H9 (cell line): ENCODE data around the gene EDNRA. TPM values are rescaled to one million over a fixed set of nuclear protein-coding genes. Genes with fewer than 3 reads are reported as not detected.

Source experiments
- DNase-seq: peaks from one replicate; pipeline ENCODE4 v3.0.0-alpha.2; 2017
- H2AFZ ChIP-seq: one replicate; pipeline ENCODE4 v1.6.1; 2013; ENCODE audit warnings: mild to moderate bottlenecking, low read length, control low read depth, moderate library complexity
- H2AK5ac ChIP-seq: 2 replicates; pipeline ENCODE4 v1.6.1; 2013; ENCODE audit warnings: low read length, control low read depth, mixed read lengths; ENCODE audit not compliant: insufficient read length
- H2BK120ac ChIP-seq: one replicate; pipeline ENCODE4 v1.6.1; 2013; ENCODE audit warnings: low read depth, mild to moderate bottlenecking, low read length, control low read depth, inconsistent platforms; ENCODE audit not compliant: poor library complexity, severe bottlenecking
- H2BK12ac ChIP-seq: 2 replicates; pipeline ENCODE4 v1.6.1; 2013; ENCODE audit warnings: low read length, control low read depth, mixed read lengths, low read depth; ENCODE audit not compliant: insufficient read length
- H2BK15ac ChIP-seq: 2 replicates; pipeline ENCODE4 v1.6.1; 2013; ENCODE audit warnings: low read depth, low read length, control low read depth
- H2BK20ac ChIP-seq: one replicate; pipeline ENCODE4 v1.6.1; 2013; ENCODE audit warnings: low read depth, mild to moderate bottlenecking, low read length, control low read depth, inconsistent platforms; ENCODE audit not compliant: poor library complexity, severe bottlenecking
- H2BK5ac ChIP-seq: 2 replicates; pipeline ENCODE4 v1.6.1; 2013; ENCODE audit warnings: low read length, control low read depth, mixed read lengths; ENCODE audit not compliant: insufficient read length
- H3K14ac ChIP-seq: 2 replicates; pipeline ENCODE4 v1.6.1; 2013; ENCODE audit warnings: low read length, control low read depth; ENCODE audit not compliant: insufficient read depth
- H3K18ac ChIP-seq: 2 replicates; pipeline ENCODE4 v1.6.1; 2013; ENCODE audit warnings: low read depth, mild to moderate bottlenecking, mixed read lengths, low read length, control low read depth; ENCODE audit not compliant: insufficient read length
- H3K23ac ChIP-seq: 2 replicates; pipeline ENCODE4 v1.6.1; 2013; ENCODE audit warnings: low read length, control low read depth, mixed read lengths, low read depth; ENCODE audit not compliant: insufficient read length
- H3K23me2 ChIP-seq: 2 replicates; pipeline ENCODE4 v1.6.1; 2013; ENCODE audit warnings: low read depth, mild to moderate bottlenecking, mixed read lengths, low read length, control low read depth; ENCODE audit not compliant: insufficient read length, poor library complexity, severe bottlenecking
- H3K27ac ChIP-seq: 2 replicates; pipeline ENCODE4 v1.5.1; 2013; ENCODE audit warnings: low read length, control low read depth, mixed read lengths, low read depth; ENCODE audit not compliant: insufficient read length
- H3K27me3 ChIP-seq: 2 replicates; pipeline ENCODE4 v1.6.1; 2013; ENCODE audit warnings: low read length, control low read depth, inconsistent platforms; ENCODE audit not compliant: insufficient read depth
- H3K4ac ChIP-seq: 2 replicates; pipeline ENCODE4 v1.6.1; 2013; ENCODE audit warnings: low read depth, mild to moderate bottlenecking, control low read depth, inconsistent platforms, low read length, moderate library complexity
- H3K4me1 ChIP-seq: 2 replicates; pipeline ENCODE4 v1.6.1; 2013; ENCODE audit warnings: low read length, control low read depth, inconsistent platforms; ENCODE audit not compliant: insufficient read depth
- H3K4me2 ChIP-seq: 2 replicates; pipeline ENCODE4 v1.6.1; 2013; ENCODE audit warnings: low read length, control low read depth, mixed read lengths; ENCODE audit not compliant: insufficient read length, insufficient read depth
- H3K56ac ChIP-seq: 2 replicates; pipeline ENCODE4 v1.6.1; 2013; ENCODE audit warnings: low read depth, mild to moderate bottlenecking, mixed read lengths, low read length, control low read depth; ENCODE audit not compliant: insufficient read length
- H3K79me1 ChIP-seq: 2 replicates; pipeline ENCODE4 v1.6.1; 2013; ENCODE audit warnings: low read depth, mild to moderate bottlenecking, moderate library complexity, low read length, control low read depth, inconsistent platforms; ENCODE audit not compliant: insufficient read depth, poor library complexity, severe bottlenecking
- H3K79me2 ChIP-seq: 2 replicates; pipeline ENCODE4 v1.6.1; 2013; ENCODE audit warnings: low read length, control low read depth, inconsistent platforms; ENCODE audit not compliant: insufficient read depth
- H3K9ac ChIP-seq: 2 replicates; pipeline ENCODE4 v1.6.1; 2013; ENCODE audit warnings: low read length, control low read depth, mixed read lengths; ENCODE audit not compliant: insufficient read length; ENCODE audit errors: extremely low read depth
- H3K9me3 ChIP-seq: one replicate; pipeline ENCODE4 v1.6.1; 2013; ENCODE audit warnings: low read depth, low read length, inconsistent platforms; ENCODE audit not compliant: control insufficient read depth
- H3T11ph ChIP-seq: one replicate; pipeline ENCODE4 v1.6.1; 2013; ENCODE audit warnings: mild to moderate bottlenecking, low read length, control low read depth, inconsistent platforms
- H4K20me1 ChIP-seq: one replicate; pipeline ENCODE4 v1.6.1; 2013; ENCODE audit not compliant: control insufficient read depth, insufficient read length, insufficient read depth
- H4K5ac ChIP-seq: 2 replicates; pipeline ENCODE4 v1.6.1; 2013; ENCODE audit warnings: low read depth, mild to moderate bottlenecking, mixed read lengths, low read length, control low read depth; ENCODE audit not compliant: insufficient read length
- H4K8ac ChIP-seq: replicated peaks from 2 replicates; pipeline ENCODE4 v1.6.1; 2013; ENCODE audit warnings: low read length, control low read depth, mixed read lengths, low read depth; ENCODE audit not compliant: insufficient read length
- H4K91ac ChIP-seq: 2 replicates; pipeline ENCODE4 v1.6.1; 2013; ENCODE audit warnings: low read depth, mild to moderate bottlenecking, moderate library complexity, mixed read lengths, low read length, control low read depth; ENCODE audit not compliant: insufficient read length
- H3K27ac Mint-ChIP-seq, 3 experiments: 2 replicates in 2 of 3; 3 replicates in 1 of 3; pipeline ENCODE4 v1.8.0; 2020 to 2021; ENCODE audit warnings: mixed read lengths in 3 of 3, mild to moderate bottlenecking in 1 of 3, moderate library complexity in 1 of 3
- H3K27me3 Mint-ChIP-seq: 2 replicates; pipeline ENCODE4 v1.8.0; 2021; ENCODE audit warnings: low read depth, mild to moderate bottlenecking, moderate library complexity, mixed read lengths
- H3K36me3 Mint-ChIP-seq, 3 experiments: 2 replicates in 2 of 3; 3 replicates in 1 of 3; pipeline ENCODE4 v1.8.0; 2020 to 2021; ENCODE audit warnings: low read depth in 3 of 3, mixed read lengths in 3 of 3; ENCODE audit not compliant: insufficient read depth in 1 of 3
- H3K4me1 Mint-ChIP-seq, 2 experiments: 2 replicates each; pipeline ENCODE4 v1.8.0; 2020; ENCODE audit warnings: mixed read lengths in 2 of 2
- H3K4me3 Mint-ChIP-seq, 2 experiments: 2 replicates in 1 of 2; 3 replicates in 1 of 2; pipeline ENCODE4 v1.8.0; 2020 to 2021; ENCODE audit warnings: mild to moderate bottlenecking in 2 of 2, mixed read lengths in 2 of 2, moderate library complexity in 1 of 2
- H3K9me3 Mint-ChIP-seq, 2 experiments: 2 replicates in 1 of 2; 3 replicates in 1 of 2; pipeline ENCODE4 v1.8.0; 2020; ENCODE audit warnings: mild to moderate bottlenecking in 2 of 2, mixed read lengths in 2 of 2, moderate library complexity in 1 of 2
- CTCF ChIP-seq: fragments of 200-600 bp; sonication (generic); conservative IDR thresholded peaks from 3 replicates; pipeline ENCODE4 v1.8.0; 2021; ENCODE audit warnings: antibody characterized with exemption, mild to moderate bottlenecking
- WGBS: extraction: QIAGEN DNeasy Blood & Tissue Kit; methylation state at CpG from one replicate; pipeline ENCODE4 v1.1.7; 2013; ENCODE audit warnings: missing lambda C conversion rate, low lambda C conversion rate, mixed read lengths; ENCODE audit not compliant: insufficient read length; ENCODE audit errors: extremely low coverage; 5-methylcytosine and 5-hydroxymethylcytosine counted together
- total RNA-seq: library from RNA; stranded (reverse); gene quantifications from 2 replicates; pipeline ENCODE4 v1.2.1, GENCODE V29; 2021

The EDNRA gene
- total RNA-seq, 1 experiment from 2014 or later = 1.6 TPM

GRCh38 chr4:147494301-147494700 lies 13.4 kb downstream of the EDNRA start:
- no peak overlapping the region for H3K23ac ChIP-seq
- no peak for DNase-seq
- H3T11ph ChIP-seq = no peak overlapping the region
- no peak overlapping the region for H2BK5ac ChIP-seq
- H3K4me2 ChIP-seq = no peak overlapping the region
- no peaks in the 10 kb centered on the region for H3K27me3 ChIP-seq
- no peak overlapping the region for H4K5ac ChIP-seq
- Mint-ChIP-seq H3K27me3 (no peaks in the 10 kb centered on the region), H3K9me3 (no peaks in the 10 kb centered on the region), H3K36me3 (no peaks in the 10 kb centered on the region), H3K4me3 (no peak overlapping the region), H3K27ac (no peak overlapping the region), H3K4me1 (peaks cover 0 to 6% of the 10 kb centered on the region in 2 experiments; a peak in 1 of 4 replicates)
- no peak overlapping the region for H4K8ac ChIP-seq
- no CpG with 5 or more reads among the region's 2 CpGs for WGBS
- H2AK5ac ChIP-seq = no peak overlapping the region
- no peak overlapping the region for H3K14ac ChIP-seq
- no peak for TF ChIP-seq CTCF
- H3K4me1 ChIP-seq = no peaks in the 10 kb centered on the region; the same call in 1 of the 2 replicates
- H2BK12ac ChIP-seq = no peak overlapping the region
- H4K91ac ChIP-seq = no peak overlapping the region
- H3K79me1 ChIP-seq = no peaks in the 10 kb centered on the region
- H3K56ac ChIP-seq = no peak overlapping the region
- H2AFZ ChIP-seq = no peak overlapping the region
- no peak overlapping the region for H3K4ac ChIP-seq
- H3K79me2 ChIP-seq = no peaks in the 10 kb centered on the region
- H2BK15ac ChIP-seq = no peak overlapping the region
- no peak overlapping the region for H3K9ac ChIP-seq
- no peaks in the 10 kb centered on the region for H3K23me2 ChIP-seq
- H3K18ac ChIP-seq = no peak overlapping the region
- H4K20me1 ChIP-seq = no peaks in the 10 kb centered on the region
- H2BK20ac ChIP-seq = no peak overlapping the region
- H3K27ac ChIP-seq = no peak overlapping the region
- no peak overlapping the region for H2BK120ac ChIP-seq
- H3K9me3 ChIP-seq = no peaks in the 10 kb centered on the region
